GM12872 (cell line): ENCODE data around the gene OGDHL.

Experiments
- CTCF ChIP-seq: IDR thresholded peaks from 3 replicates; pipeline ENCODE4 v1.5.1; 2011; ENCODE audit warnings: low read depth, mild to moderate bottlenecking, low read length, moderate library complexity; ENCODE audit not compliant: insufficient read depth

Gene OGDHL

GRCh38 chr10:49761789-49762565 is at the start of gene OGDHL:
Gene OGDHL, minus strand, starts transcription at chr10:49762323. Its CDS starts 3,731 bp downstream, at chr10:49758592.
- no peak for TF ChIP-seq CTCF

- no peak for TF ChIP-seq CTCF
These were observed 41.9 kb upstream of the OGDHL start for GRCh38 chr10:49803988-49804387.

- no peak for TF ChIP-seq CTCF
These were observed 36.2 kb upstream of the OGDHL start for GRCh38 chr10:49798275-49798674.

- no peak for TF ChIP-seq CTCF
These were observed 29.0 kb upstream of the OGDHL start for GRCh38 chr10:49791100-49791499.

- TF ChIP-seq CTCF: no peak
These were observed 22.6 kb upstream of the OGDHL start for GRCh38 chr10:49784681-49785080.

- no peak for TF ChIP-seq CTCF
These were observed 21.5 kb upstream of the OGDHL start for GRCh38 chr10:49783645-49784044.

GRCh38 chr10:49781247-49781646 is 19.1 kb upstream of the OGDHL start:
- TF ChIP-seq CTCF: no peak
